ENCODE results near the gene SESN1.

The SESN1 gene

GRCh38 chr6:109028439-109028838, 66.2 kb downstream of the SESN1 start:
- DNase-seq (ENCODE audit: low spot score) = no peak

GRCh38 chr6:109027964-109028363, 66.7 kb downstream of the SESN1 start:
- no peak for DNase-seq (ENCODE audit: low spot score)

GRCh38 chr6:109025639-109026038, 69.0 kb downstream of the SESN1 start:
- DNase-seq (ENCODE audit: low spot score) = no peak

- DNase-seq (ENCODE audit: low spot score) = no peak
Observed at GRCh38 chr6:109024784-109025183, 69.9 kb downstream of the SESN1 start.

- no peak for DNase-seq (ENCODE audit: low spot score)
Observed at GRCh38 chr6:109024368-109024767, 70.3 kb downstream of the SESN1 start.

- DNase-seq (ENCODE audit: low spot score) = no peak
Observed at GRCh38 chr6:109023356-109023925, 71.2 kb downstream of the SESN1 start.

- no peak for DNase-seq (ENCODE audit: low spot score)
Observed at GRCh38 chr6:109021870-109022269, 72.8 kb downstream of the SESN1 start.

GRCh38 chr6:109019911-109020310, 74.7 kb downstream of the SESN1 start:
- no peak for DNase-seq (ENCODE audit: low spot score)

GRCh38 chr6:109015176-109015575, 79.5 kb downstream of the SESN1 start:
- DNase-seq (ENCODE audit: low spot score) = no peak

GRCh38 chr6:109014606-109015005, 80.0 kb downstream of the SESN1 start:
- DNase-seq (ENCODE audit: low spot score) = no peak

GRCh38 chr6:109013656-109014305, 80.9 kb downstream of the SESN1 start:
- DNase-seq (ENCODE audit: low spot score) = no peak

- DNase-seq (ENCODE audit: low spot score) = no peak
Observed at GRCh38 chr6:109010705-109011102, 83.9 kb downstream of the SESN1 start.

GRCh38 chr6:109009962-109010704, 84.5 kb downstream of the SESN1 start:
- no peak for DNase-seq (ENCODE audit: low spot score)

GRCh38 chr6:109009236-109009961, 85.2 kb downstream of the SESN1 start:
- DNase-seq (ENCODE audit: low spot score) = peak; percentile 91

- peak; percentile 68 for DNase-seq (ENCODE audit: low spot score)
Observed at GRCh38 chr6:109008537-109009235, 86.0 kb downstream of the SESN1 start.

- DNase-seq (ENCODE audit: low spot score) = no peak
Observed at GRCh38 chr6:109008054-109008453, 86.6 kb downstream of the SESN1 start.

- no peak for DNase-seq (ENCODE audit: low spot score)
Observed at GRCh38 chr6:109007521-109007920, 87.1 kb downstream of the SESN1 start.

- no peak for DNase-seq (ENCODE audit: low spot score)
Observed at GRCh38 chr6:109006818-109007217, 87.8 kb downstream of the SESN1 start.

- DNase-seq (ENCODE audit: low spot score) = no peak
Observed at GRCh38 chr6:109002882-109003281, 91.8 kb downstream of the SESN1 start.

GRCh38 chr6:109002051-109002697, 92.5 kb downstream of the SESN1 start:
- no peak for DNase-seq (ENCODE audit: low spot score)

GRCh38 chr6:109001291-109001894, 93.3 kb downstream of the SESN1 start:
- no peak for DNase-seq (ENCODE audit: low spot score)
